GM18861 (cell line): ENCODE measurements around the gene INTU.

Experiments used
- ATAC-seq: cut with Tn5 transposase; IDR thresholded peaks from one replicate; pipeline ENCODE4 v1.9.1; 2021; ENCODE audit not compliant: unreplicated experiment

The INTU gene

GRCh38 chr4:127741247-127741646 is 108.5 kb downstream of the INTU start:
- ATAC-seq, result no peak

GRCh38 chr4:127747883-127748282 is 115.1 kb downstream of the INTU start:
- no peak for ATAC-seq

- ATAC-seq, result no peak
Observed at GRCh38 chr4:127748957-127749356, 116.2 kb downstream of the INTU start.

- no peak for ATAC-seq
Observed at GRCh38 chr4:127756906-127757305, 124.1 kb downstream of the INTU start.

GRCh38 chr4:127759228-127759820 is 126.6 kb downstream of the INTU start:
- peak; percentile 94 for ATAC-seq

- no peak for ATAC-seq
Observed at GRCh38 chr4:127759893-127760292, 127.1 kb downstream of the INTU start.

GRCh38 chr4:127771535-127772275 is 138.9 kb downstream of the INTU start:
- ATAC-seq, result no peak

- ATAC-seq, result no peak
Observed at GRCh38 chr4:127772769-127773671, 140.3 kb downstream of the INTU start.

- no peak for ATAC-seq
Observed at GRCh38 chr4:127775843-127776242, 143.1 kb downstream of the INTU start.
